B cell (primary cell): Measurements from ENCODE around the gene TUBA4B. TPM values are rescaled to one million over a fixed set of nuclear protein-coding genes. Genes with fewer than 3 reads are reported as not detected.

Experiments
- ATAC-seq: fragments of 200-7000 bp; cut with Tn5 transposase; one replicate; pipeline ENCODE4 v1.10.0; 2021; ENCODE audit warnings: low read depth, mild to moderate bottlenecking, moderate number of reproducible peaks, moderate library complexity
- CTCF ChIA-PET: fragments of 350-600 bp; sonication (Branson Sonifier 250); formaldehyde crosslinking; loops from one replicate; lab custom pipeline; 2021; ENCODE audit warnings: antibody characterized with exemption, inconsistent platforms; lab: Charles Lee
- POLR2A ChIA-PET: fragments of 350-600 bp; sonication (Branson Sonifier 250); formaldehyde crosslinking; loops from one replicate; lab custom pipeline; 2021; ENCODE audit warnings: antibody characterized with exemption; lab: Charles Lee
- DNase-seq: peaks from one replicate; pipeline ENCODE4 v3.0.0; 2013
- H2AFZ ChIP-seq: 2 replicates; pipeline ENCODE4 v1.6.1; 2012; ENCODE audit warnings: mild to moderate bottlenecking, low read depth, low read length; ENCODE audit not compliant: insufficient read depth, poor library complexity, severe bottlenecking
- H3K27ac ChIP-seq, 2 donors: 1 replicate in 1 of 2; 2 replicates in 1 of 2; pipeline ENCODE4 v1.5.1; 2012 to 2013; ENCODE audit warnings: low read length in 2 of 2, mild to moderate bottlenecking in 2 of 2, moderate library complexity in 1 of 2
- H3K27me3 ChIP-seq, 4 experiments: fragments of 200-600 bp in 1 of 4; sonication (generic) in 1 of 4; replicated peaks in 1 of 4; 1 replicate in 2 of 4; 2 replicates in 2 of 4; pipeline versions ENCODE4 v1.6.1 to v1.7.0; 2013 to 2016; ENCODE audit warnings: low read length in 3 of 4, mild to moderate bottlenecking in 2 of 4, mixed read lengths in 1 of 4, moderate library complexity in 1 of 4; ENCODE audit not compliant: insufficient read depth in 4 of 4, control insufficient read depth in 3 of 4; ENCODE audit errors: control extremely low read depth in 1 of 4
- H3K36me3 ChIP-seq, 2 experiments: replicated peaks in 1 of 2; 1 replicate in 1 of 2; 2 replicates in 1 of 2; pipeline versions ENCODE4 v1.6.1 to v1.7.1; 2013; ENCODE audit warnings: low read length in 1 of 2; ENCODE audit not compliant: insufficient read depth in 2 of 2, control insufficient read depth in 1 of 2; ENCODE audit errors: control extremely low read depth in 1 of 2, extremely low read depth in 1 of 2
- H3K4me1 ChIP-seq, 2 donors: fragments of 200-600 bp in 1 of 2; sonication (generic) in 1 of 2; 1 replicate in 1 of 2; 2 replicates in 1 of 2; pipeline versions ENCODE4 v1.5.1 to v1.6.1; 2013 to 2017; ENCODE audit warnings: low read length in 2 of 2; ENCODE audit not compliant: control insufficient read depth in 2 of 2, insufficient read depth in 2 of 2
- H3K4me2 ChIP-seq: replicated peaks from 2 replicates; pipeline ENCODE3; 2012; ENCODE audit warnings: mild to moderate bottlenecking, low read depth, low read length; ENCODE audit not compliant: poor library complexity, severe bottlenecking
- H3K4me3 ChIP-seq, 5 experiments: fragments of 200-600 bp in 1 of 5; sonication (generic) in 1 of 5; 1 replicate in 3 of 5; 2 replicates in 2 of 5; pipeline versions ENCODE4 v1.5.1 to v1.7.0; 2011 to 2016; ENCODE audit warnings: low read length in 4 of 5, mild to moderate bottlenecking in 4 of 5, low read depth in 2 of 5, control low read depth in 1 of 5, moderate library complexity in 1 of 5; ENCODE audit not compliant: insufficient read depth in 1 of 5; ENCODE audit errors: control extremely low read depth in 1 of 5, extremely low read depth in 1 of 5
- H3K79me2 ChIP-seq: fragments of 200-600 bp; sonication (generic); one replicate; pipeline ENCODE4 v1.6.0; 2016; ENCODE audit warnings: low read length; ENCODE audit not compliant: control insufficient read depth, insufficient read depth
- H3K9ac ChIP-seq: fragments of 200-600 bp; sonication (generic); 2 replicates; pipeline ENCODE4 v1.6.1; 2017; ENCODE audit warnings: mild to moderate bottlenecking, low read length, moderate library complexity
- H3K9me3 ChIP-seq, 3 donors: one replicate each; pipeline versions ENCODE4 v1.6.1 to v1.7.1; 2013; ENCODE audit warnings: low read length in 2 of 3; ENCODE audit not compliant: control insufficient read depth in 2 of 3, insufficient read depth in 1 of 3; ENCODE audit errors: control extremely low read depth in 1 of 3
- H4K20me1 ChIP-seq: 2 replicates; pipeline ENCODE4 v1.6.0; 2012; ENCODE audit warnings: mild to moderate bottlenecking, low read length; ENCODE audit not compliant: insufficient read depth, control insufficient read depth, poor library complexity, severe bottlenecking
- H3K27ac Mint-ChIP-seq: one replicate; pipeline ENCODE4 v1.8.0; 2021; ENCODE audit warnings: mixed read lengths
- H3K27me3 Mint-ChIP-seq: one replicate; pipeline ENCODE4 v1.8.0; 2021; ENCODE audit warnings: mixed read lengths
- H3K4me1 Mint-ChIP-seq: one replicate; pipeline ENCODE4 v1.8.0; 2021; ENCODE audit warnings: mixed read lengths
- H3K4me3 Mint-ChIP-seq: one replicate; pipeline ENCODE4 v1.8.0; 2021; ENCODE audit warnings: mixed read lengths
- H3K9me3 Mint-ChIP-seq: one replicate; pipeline ENCODE4 v1.8.0; 2022; ENCODE audit warnings: mixed read lengths; ENCODE audit not compliant: insufficient read depth
- EZH2 ChIP-seq: IDR thresholded peaks from 2 replicates; pipeline ENCODE4 v1.6.1; 2012; ENCODE audit warnings: borderline replicate concordance, low read depth, mild to moderate bottlenecking, moderate library complexity, low read length; ENCODE audit not compliant: insufficient read depth, poor library complexity, severe bottlenecking
- WGBS: methylation state at CpG from one replicate; pipeline ENCODE4 v1.1.5; 2013; ENCODE audit warnings: missing lambda C conversion rate; ENCODE audit not compliant: insufficient coverage; 5-methylcytosine and 5-hydroxymethylcytosine counted together
- intact Hi-C: fragments of 100-400 bp; cut with micrococcal nuclease; formaldehyde crosslinking; loops from one replicate; pipeline ENCODE4 v1.10.0; 2022
- polyA plus RNA-seq: library from polyadenylated mRNA; depleted of rRNA; stranded (reverse); fragments of >200 nt; gene quantifications from 2 replicates; pipeline ENCODE4 v1.2.3, GENCODE V29; 2012
- total RNA-seq, 2 donors: library from RNA; stranded (reverse); fragments of 120-200 nt in 1 of 2; gene quantifications; 1 replicate in 1 of 2; 2 replicates in 1 of 2; pipeline versions ENCODE4 v1.2.3 to v1.2.4, GENCODE V29; 2013 to 2022
- TF ChIP-seq, protein P1 (sequence below): fragments of 200-600 bp; IDR thresholded peaks from one replicate; pipeline ENCODE4 v1.8.0; 2022; ENCODE audit warnings: antibody characterized with exemption, mild to moderate bottlenecking

Gene TUBA4B
- total and polyA plus RNA-seq, 2 donors (not counting 1 experiment from before 2014, with no cell fraction given) = not detected

DNA sequence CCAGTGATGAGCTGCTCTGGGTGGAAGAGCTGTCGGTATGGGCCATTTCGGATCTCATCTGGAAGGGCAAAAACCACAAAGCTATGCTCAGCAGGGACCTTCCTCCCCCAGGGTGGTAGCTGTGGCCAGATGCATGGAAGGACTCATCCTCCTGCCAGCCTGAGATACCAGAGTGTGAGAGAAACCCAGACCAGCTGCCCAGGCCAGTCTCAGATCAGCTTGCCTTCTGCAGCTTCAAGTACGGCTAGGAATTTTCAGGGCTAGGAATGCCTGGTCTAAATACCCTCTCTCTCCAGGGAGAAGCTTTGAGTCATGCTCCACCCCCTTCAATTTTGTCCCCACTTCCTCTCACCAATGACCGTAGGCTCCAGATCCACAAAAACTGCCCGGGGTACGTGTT is 1.4 kb upstream of the TUBA4B start:
- no peak for TF ChIP-seq EZH2
- TF ChIP-seq, protein P1, sequence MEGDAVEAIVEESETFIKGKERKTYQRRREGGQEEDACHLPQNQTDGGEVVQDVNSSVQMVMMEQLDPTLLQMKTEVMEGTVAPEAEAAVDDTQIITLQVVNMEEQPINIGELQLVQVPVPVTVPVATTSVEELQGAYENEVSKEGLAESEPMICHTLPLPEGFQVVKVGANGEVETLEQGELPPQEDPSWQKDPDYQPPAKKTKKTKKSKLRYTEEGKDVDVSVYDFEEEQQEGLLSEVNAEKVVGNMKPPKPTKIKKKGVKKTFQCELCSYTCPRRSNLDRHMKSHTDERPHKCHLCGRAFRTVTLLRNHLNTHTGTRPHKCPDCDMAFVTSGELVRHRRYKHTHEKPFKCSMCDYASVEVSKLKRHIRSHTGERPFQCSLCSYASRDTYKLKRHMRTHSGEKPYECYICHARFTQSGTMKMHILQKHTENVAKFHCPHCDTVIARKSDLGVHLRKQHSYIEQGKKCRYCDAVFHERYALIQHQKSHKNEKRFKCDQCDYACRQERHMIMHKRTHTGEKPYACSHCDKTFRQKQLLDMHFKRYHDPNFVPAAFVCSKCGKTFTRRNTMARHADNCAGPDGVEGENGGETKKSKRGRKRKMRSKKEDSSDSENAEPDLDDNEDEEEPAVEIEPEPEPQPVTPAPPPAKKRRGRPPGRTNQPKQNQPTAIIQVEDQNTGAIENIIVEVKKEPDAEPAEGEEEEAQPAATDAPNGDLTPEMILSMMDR = no peak
- intact Hi-C loops = loop anchor here (5.0 kb wide), 1 partner anchor 1034 kb away; the partner anchor contains the start of gene ARPC2
- peaks cover 22% of the 10 kb centered on the region for H4K20me1 ChIP-seq
- CTCF ChIA-PET = interaction anchor here (0.7 to 7.6 kb wide), 7 partner anchors 22 to 76 kb away, joined by 3 to 97 read pairs (median 5); partner anchors contain the start of genes ANKZF1, ATG9A and DNAJB2
- Mint-ChIP-seq H3K4me3 (peak overlapping the region; percentile 87), H3K27me3 (no peaks in the 10 kb centered on the region), H3K4me1 (peaks cover 72% of the 10 kb centered on the region), H3K9me3 (no peaks in the 10 kb centered on the region), H3K27ac (peak overlapping the region; percentile 96)
- peaks cover 57 to 67% of the 10 kb centered on the region in 2 donors for H3K4me1 ChIP-seq
- no peak overlapping the region for H2AFZ ChIP-seq
- peak overlapping the region in 1 of 2 donors; percentile 93 for H3K27ac ChIP-seq
- DNase-seq = no peak
- H3K9me3 ChIP-seq = no peaks in the 10 kb centered on the region
- POLR2A ChIA-PET = interaction anchor here (0.8 to 4.2 kb wide), 9 partner anchors 22 to 75 kb away, joined by 3 to 106 read pairs (median 6); partner anchors contain the start of genes ABCB6, ANKZF1, ATG9A and CNPPD1
- peak overlapping the region in 4 of 5 experiments; percentile 87 to 97 (median 90) for H3K4me3 ChIP-seq
- peak overlapping the region; percentile 90 for H3K9ac ChIP-seq
- H3K36me3 ChIP-seq = peaks cover 2 to 35% of the 10 kb centered on the region in 2 experiments
- 97% methylated on average over 6 of the region's 6 CpGs for WGBS
- ATAC-seq = no peak
- H3K27me3 ChIP-seq = no peaks in the 10 kb centered on the region
- H3K4me2 ChIP-seq = peak overlapping the region; percentile 100
- peaks cover 58% of the 10 kb centered on the region for H3K79me2 ChIP-seq

DNA sequence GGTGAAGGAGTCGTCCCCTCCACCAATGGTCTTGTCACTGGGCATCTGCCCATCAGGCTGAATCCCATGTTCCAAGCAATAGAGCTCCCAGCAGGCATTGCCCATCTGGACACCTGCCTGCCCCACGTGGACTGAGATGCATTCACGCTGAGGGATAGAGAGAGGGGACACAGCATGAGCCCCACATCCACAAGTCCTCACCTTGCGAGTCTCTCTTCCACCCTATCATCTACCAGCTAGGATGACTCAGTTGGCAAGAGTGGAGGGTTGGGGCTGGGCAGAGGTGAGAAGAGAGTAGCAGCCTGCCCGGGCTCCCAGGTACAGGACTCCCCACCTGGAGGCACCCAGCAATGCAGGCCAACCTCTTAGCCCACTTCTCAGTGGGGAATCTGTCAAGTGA is 959 bp upstream of the TUBA4B start:
- H3K27ac ChIP-seq = peak overlapping the region; percentile 67 to 93
- POLR2A ChIA-PET = interaction anchor here (0.5 to 4.2 kb wide), 9 partner anchors 23 to 372 kb away, joined by 3 to 106 read pairs (median 6); partner anchors contain the start of genes ABCB6, ANKZF1, ATG9A and CNPPD1
- DNase-seq = no peak

More for the DNA sequence above, 959 bp upstream of the TUBA4B start:
- peak overlapping the region; percentile 100 for H3K4me2 ChIP-seq
- WGBS = 100% methylated on average over 1 of the region's 5 CpGs
- H3K4me1 ChIP-seq = peaks cover 53 to 63% of the 10 kb centered on the region in 2 donors
- H3K36me3 ChIP-seq = peaks cover 2 to 35% of the 10 kb centered on the region in 2 experiments
- ATAC-seq = no peak
- Mint-ChIP-seq H3K4me3 (peak overlapping the region; percentile 87), H3K27ac (peak overlapping the region; percentile 96), H3K9me3 (no peaks in the 10 kb centered on the region), H3K4me1 (peaks cover 68% of the 10 kb centered on the region), H3K27me3 (no peaks in the 10 kb centered on the region)
- H3K79me2 ChIP-seq = peaks cover 54% of the 10 kb centered on the region
- no peaks in the 10 kb centered on the region for H3K9me3 ChIP-seq
- CTCF ChIA-PET = interaction anchor here (0.6 to 7.6 kb wide), 13 partner anchors 16 to 81 kb away, joined by 3 to 97 read pairs (median 5); partner anchors contain the start of genes ABCB6, ANKZF1, ATG9A and DNAJB2
- no peaks in the 10 kb centered on the region for H3K27me3 ChIP-seq
- peak overlapping the region; percentile 90 for H3K9ac ChIP-seq
- TF ChIP-seq EZH2 = no peak
- TF ChIP-seq, protein P1 = no peak
- peaks cover 22% of the 10 kb centered on the region for H4K20me1 ChIP-seq
- H3K4me3 ChIP-seq = peak overlapping the region; percentile 83 to 97 (median 90)
- no peak overlapping the region for H2AFZ ChIP-seq
- intact Hi-C loops = loop anchor here (5.0 kb wide), 1 partner anchor 1035 kb away; the partner anchor contains the start of gene ARPC2
